HG02763 (cell line): ENCODE data around the gene OR2S2.

ENCODE experiments used
- ATAC-seq: cut with Tn5 transposase; IDR thresholded peaks from one replicate; pipeline ENCODE4 v1.9.1; 2021; ENCODE audit warnings: mild to moderate bottlenecking, moderate library complexity; ENCODE audit not compliant: unreplicated experiment

The OR2S2 gene

GRCh38 chr9:35909687-35910612, 48.0 kb downstream of the OR2S2 start:
- ATAC-seq: no peak

GRCh38 chr9:35909274-35909673, 48.7 kb downstream of the OR2S2 start, which contains the start of gene SPAAR:
Gene SPAAR, plus strand, starts transcription at chr9:35909490. Its CDS starts 974 bp downstream, at chr9:35910464.
- no peak for ATAC-seq

GRCh38 chr9:35908504-35909125, 49.3 kb downstream of the OR2S2 start:
- no peak for ATAC-seq

GRCh38 chr9:35907711-35908503, 50.0 kb downstream of the OR2S2 start:
- ATAC-seq: no peak
